ENCODE measurements around the gene SLC35F4.

Gene SLC35F4

DNA sequence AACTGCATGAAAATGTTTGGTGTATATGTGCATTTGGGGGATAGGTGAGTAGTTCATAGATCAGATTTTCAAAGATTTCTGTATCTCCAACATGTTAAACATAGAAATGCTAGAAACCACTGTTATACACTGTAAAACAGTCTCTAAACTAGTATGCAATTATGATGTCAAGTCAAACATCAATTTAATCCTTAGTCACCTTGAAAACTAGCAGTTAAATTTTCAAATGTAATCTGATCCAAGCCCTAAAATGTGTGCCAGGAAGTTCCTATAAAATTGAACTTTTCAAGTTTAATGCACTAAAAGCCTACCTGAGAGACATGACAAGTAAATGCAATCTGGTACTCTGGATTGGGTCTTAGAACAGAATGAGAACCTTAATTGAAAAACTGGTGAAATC lies 14.5 kb downstream of the SLC35F4 start:
- no peak for FAIRE-seq
- no peak for DNase-seq (ENCODE audit: insufficient read length, low spot score)

DNA sequence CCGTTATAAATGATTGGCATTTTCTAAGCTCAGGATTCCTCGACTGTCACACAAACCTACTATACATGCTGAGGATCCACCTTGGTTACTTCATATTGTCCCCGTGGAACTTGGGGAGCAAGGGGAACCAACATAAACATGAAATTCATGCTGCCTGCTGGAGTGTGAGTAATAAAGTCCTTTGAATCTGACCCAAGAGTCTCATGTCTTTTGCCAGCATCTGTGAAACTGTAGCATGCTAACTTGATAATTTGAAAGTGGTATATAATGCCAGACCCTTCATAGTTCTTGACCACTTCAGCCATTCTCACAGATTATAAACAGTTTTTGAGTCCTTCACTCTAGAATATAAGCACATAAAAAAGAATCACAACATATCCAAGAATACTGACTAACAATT lies 17.1 kb downstream of the SLC35F4 start:
- FAIRE-seq (no peak), DNase-seq (ENCODE audit: insufficient read length, low spot score) (no peak)

DNA sequence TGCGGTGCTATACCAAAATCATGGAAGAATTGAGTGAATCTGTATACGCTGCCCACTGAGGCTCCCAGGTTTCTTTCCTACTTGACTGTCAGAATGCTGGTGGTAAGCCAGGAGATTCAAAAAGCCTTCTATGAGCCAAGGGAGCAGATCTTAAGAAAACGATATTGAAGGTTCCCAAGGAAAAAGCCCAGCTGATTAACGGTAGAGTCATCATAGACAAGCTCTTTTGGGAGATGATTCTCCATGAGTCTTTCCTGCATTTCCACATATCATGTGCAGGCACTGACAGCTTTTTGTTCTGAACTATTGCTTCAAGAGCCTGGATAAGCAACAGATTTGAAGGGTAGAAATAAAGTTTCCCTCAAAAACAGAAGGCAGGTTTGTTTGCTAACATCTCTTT lies 17.5 kb downstream of the SLC35F4 start:
- no peak for DNase-seq (ENCODE audit: insufficient read length, low spot score)
- no peak for FAIRE-seq

DNA sequence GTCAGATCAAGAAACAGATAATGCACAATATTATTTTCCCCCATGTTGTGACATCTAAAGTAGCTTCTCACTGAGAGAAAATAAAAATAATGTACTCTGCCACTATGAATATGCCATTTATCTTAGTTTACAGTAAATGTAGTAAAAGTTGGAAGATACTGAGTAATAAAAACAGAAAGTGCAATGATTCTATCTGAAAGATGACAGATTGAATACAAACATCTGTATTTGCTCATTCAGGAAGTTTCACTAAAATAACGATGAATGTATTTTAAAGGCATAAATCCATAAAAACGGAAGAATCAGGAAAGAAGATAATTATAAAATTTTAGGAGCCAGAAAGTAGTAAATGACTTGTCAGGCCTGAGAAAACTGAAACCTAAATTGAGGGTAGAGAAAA lies 18.2 kb downstream of the SLC35F4 start:
- FAIRE-seq: no peak

DNA sequence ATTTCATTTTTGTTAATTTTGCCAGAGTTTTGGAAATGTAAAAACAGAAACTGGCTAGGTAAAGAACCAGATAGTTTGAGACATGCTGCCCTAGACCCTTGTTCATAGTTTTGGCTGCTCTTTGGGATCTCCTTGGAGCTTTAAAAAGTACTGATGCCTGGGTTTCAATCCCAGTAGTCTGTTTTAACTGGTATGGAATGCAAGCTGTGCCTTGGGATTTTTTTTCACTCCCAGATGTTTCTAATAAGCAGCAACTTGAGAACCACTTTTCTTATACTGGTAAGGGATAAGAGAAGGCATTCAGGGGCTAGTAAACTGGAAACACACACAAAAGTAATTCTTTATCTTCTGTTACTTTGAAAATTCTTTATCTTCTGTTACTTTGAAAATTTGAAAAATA lies 18.8 kb downstream of the SLC35F4 start:
- DNase-seq (ENCODE audit: insufficient read length, low spot score) (no peak), FAIRE-seq (no peak)

More for the DNA sequence above, 18.2 kb downstream of the SLC35F4 start:
- DNase-seq (ENCODE audit: insufficient read length, low spot score): no peak

DNA sequence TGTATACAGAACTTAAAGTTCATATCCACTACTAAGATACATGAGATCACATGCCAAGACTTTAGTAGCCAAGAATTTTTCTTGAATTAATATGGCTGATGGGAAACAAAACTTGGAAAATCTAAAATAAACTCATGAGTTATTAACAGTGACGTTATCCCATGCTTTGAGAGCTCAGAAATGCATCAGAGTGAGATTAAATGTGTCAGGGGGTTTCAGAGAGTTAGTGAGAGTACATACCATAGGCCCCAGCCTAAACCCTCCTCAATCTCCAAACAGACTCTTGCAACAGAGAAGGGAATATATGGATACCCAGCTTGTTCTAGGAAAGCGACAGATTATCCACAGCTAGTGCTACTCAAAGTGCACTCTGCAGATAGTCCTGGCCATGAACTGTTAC lies 19.3 kb downstream of the SLC35F4 start:
- FAIRE-seq (peak; percentile 36), DNase-seq (ENCODE audit: insufficient read length, low spot score) (no peak)

DNA sequence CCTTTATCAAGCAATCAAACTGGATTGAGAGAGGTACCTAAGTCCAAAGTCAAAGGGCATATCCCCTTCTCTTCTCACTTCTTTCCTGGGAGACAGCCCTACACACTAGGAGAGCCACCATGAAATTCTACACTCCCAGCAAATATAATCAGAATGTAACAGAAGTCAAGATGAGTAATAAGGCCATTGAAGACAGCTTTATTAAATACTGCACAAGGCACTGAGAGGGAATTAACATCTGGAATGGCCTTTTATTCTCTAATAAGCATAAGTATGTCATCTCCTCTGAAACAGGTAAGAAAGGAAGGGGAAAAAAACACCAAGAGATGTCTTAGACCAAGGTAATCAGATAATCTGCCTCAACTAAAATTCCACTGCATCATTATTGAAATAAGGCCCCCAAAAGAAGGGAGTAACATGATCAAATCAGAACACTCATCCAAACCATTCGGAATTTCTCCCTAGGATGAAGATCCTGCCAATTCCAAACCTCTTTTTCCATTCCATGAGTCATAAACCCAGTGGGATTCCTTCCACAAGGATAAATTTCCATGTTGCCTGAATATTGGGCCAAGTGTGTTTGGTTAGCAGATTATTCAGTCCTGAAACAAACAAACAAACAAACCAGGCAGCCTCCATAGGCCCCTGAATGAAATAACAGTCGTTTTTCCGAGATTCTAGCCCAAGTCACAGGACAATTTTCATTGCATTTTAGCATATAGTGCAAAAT lies 19.9 kb downstream of the SLC35F4 start:
- DNase-seq (ENCODE audit: insufficient read length, low spot score) (no peak), FAIRE-seq (peak; percentile 54)

DNA sequence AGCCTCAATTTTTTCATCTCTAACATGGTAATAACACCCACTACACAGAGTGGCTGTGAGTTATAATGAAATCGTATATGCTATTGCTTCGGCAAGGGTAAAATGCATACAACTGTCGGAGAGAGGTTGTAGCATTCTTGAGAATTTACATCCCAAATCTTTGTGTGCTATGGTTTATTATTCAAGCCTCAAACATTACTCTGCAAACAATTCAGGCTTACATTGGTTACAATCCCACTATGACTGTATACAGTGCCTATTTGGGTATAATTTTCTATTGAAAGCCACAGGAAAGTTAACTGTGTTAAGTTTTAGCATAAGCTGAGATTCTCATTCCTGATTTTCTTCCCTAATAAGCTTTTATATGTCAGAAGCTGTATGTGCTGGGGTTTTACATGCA lies 20.6 kb downstream of the SLC35F4 start:
- FAIRE-seq: peak; percentile 49
- no peak for DNase-seq (ENCODE audit: insufficient read length, low spot score)

DNA sequence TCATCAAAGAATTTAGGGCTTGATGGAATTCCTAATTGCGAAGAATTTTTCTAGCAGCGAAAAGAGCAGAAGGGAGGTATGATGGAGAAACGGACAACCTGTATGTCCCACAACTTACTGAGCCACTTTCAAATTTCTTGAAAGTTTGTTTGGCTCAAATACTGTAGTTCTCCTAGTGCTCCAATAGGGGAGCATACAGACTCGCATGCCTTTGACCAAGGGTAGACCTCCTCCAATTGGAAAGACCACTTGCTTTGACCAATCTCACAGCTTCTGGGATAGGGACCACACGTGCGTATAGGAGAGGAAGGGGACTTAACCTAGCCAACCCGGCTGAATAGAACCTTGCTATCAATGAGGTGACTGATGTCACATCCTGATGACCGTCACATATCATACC lies 28.6 kb downstream of the SLC35F4 start:
- DNase-seq (ENCODE audit: insufficient read length, low spot score) (no peak), FAIRE-seq (peak; percentile 73)

DNA sequence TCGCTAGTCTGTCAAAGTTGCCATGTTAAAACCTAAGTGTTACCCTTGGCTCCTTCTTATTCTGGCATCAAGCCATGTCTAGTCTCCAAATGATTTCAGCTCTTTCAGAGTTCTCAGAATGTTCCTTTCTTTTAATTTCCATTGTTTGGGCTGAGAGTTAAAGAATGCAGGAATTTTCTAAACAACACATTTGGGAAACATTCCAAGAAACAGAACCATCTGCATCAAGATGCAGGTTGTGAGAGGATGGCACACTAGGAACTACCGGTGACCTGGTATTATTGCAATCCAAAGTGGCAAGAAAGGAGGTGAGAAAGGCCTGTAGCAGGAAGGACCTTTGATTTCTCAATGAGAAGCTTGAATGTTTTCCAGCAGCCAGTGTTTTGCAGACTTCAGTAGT lies 30.1 kb downstream of the SLC35F4 start:
- no peak for FAIRE-seq
- no peak for DNase-seq (ENCODE audit: insufficient read length, low spot score)

DNA sequence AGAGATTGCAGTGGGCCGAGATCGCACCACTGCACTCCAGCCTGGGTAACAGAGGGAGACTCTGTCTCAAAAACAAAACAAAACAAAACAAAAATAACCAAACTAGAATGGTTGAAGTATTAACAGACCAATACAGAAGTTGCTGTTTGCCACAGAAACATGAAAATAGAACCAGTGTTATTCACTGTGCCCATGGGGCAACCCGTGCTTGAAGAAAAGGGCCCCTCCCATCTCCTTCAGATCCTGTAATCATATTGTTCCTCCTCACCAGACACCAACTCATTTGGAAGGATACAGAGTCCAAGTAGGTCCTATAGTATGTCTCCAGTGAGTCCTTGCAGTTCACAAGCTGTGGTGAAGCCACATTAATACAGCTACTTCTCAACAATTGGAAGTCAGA lies 30.9 kb downstream of the SLC35F4 start:
- FAIRE-seq (peak; percentile 71), DNase-seq (ENCODE audit: insufficient read length, low spot score) (no peak)

DNA sequence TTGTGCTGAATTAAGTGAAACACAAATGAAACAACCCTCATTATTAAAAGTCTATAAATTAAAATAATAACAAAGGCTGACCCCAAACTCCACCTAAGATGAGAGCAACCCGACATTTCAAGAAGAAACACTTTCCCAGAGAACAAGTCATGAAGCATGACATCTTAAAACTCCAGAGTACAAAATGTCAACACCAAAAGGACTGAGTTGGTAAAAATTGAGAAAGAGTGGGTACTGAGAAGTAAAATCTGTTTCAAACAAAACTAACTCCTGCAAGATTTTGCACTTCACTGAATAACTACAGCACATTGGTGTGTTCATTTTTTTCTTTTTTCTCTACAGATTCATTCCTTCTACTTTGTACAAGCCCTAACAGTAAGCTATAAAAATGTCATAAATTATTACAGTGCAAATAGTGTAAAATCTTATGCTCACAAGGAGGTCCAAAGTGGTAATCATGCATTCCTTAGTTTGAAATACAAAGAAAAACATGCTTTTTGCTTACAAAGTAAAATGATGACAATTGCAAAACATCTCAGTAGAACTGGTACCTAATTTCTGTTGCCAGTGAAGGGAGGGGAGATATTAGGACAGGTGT lies 31.8 kb downstream of the SLC35F4 start:
- FAIRE-seq: no peak
- DNase-seq (ENCODE audit: insufficient read length, low spot score): no peak

DNA sequence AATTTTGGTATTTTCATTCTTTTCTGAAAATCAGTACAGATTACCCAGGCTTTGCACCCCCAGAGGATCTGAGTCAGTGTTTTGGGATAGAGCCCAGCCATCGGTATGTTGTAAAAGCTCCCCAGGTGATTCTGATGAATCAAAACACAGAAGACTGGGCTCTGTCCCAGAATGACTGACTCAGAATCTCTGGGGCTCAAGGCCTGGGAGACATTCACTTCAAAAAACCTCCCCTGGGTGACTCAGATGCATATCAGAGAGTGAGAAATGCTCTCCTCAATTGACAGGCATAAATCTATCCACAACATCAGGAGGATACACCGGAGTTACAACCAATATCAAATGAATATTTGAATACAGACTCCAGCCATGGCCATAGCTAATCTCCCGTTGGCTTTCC lies 32.6 kb downstream of the SLC35F4 start:
- DNase-seq (ENCODE audit: insufficient read length, low spot score) (no peak), FAIRE-seq (no peak)

DNA sequence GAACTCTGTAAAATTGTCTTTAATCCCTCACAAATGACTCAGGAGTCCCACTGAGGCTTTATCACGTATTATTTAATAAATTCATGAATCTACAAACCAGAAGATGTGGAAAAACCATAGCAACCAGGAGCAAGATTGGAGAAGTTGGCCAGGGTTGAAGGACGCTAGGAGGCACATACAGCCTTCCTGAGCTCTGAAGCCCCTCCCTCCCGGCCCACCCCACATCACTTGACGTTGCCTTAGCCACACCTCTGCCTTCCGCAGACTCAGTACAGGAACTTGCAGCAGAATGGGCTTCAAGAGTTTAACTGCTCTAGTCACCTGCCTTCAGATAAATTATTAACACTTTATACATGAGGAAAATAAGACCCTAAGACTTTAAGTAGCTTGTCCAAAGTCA lies 33.9 kb downstream of the SLC35F4 start:
- DNase-seq (ENCODE audit: insufficient read length, low spot score) (no peak), FAIRE-seq (no peak)

DNA sequence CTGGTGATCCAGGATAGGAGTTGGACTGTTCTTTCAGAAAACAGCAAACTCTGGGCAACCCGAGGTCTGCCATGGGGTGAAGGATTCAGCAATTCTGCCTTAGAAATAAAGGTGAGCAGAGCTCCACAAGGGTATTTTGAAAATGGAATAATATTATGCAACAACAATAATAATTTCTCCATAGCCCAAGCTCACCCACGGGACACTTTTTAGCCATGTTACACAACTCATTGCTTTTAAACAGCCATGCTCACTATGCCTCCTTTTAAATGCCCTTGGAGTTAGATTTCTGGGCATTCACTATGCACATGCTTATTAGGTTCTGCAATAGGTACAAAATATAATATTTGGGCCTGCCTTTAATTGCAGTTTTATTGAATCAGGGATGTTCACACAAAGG lies 37.2 kb downstream of the SLC35F4 start:
- FAIRE-seq (no peak), DNase-seq (ENCODE audit: insufficient read length, low spot score) (no peak)

DNA sequence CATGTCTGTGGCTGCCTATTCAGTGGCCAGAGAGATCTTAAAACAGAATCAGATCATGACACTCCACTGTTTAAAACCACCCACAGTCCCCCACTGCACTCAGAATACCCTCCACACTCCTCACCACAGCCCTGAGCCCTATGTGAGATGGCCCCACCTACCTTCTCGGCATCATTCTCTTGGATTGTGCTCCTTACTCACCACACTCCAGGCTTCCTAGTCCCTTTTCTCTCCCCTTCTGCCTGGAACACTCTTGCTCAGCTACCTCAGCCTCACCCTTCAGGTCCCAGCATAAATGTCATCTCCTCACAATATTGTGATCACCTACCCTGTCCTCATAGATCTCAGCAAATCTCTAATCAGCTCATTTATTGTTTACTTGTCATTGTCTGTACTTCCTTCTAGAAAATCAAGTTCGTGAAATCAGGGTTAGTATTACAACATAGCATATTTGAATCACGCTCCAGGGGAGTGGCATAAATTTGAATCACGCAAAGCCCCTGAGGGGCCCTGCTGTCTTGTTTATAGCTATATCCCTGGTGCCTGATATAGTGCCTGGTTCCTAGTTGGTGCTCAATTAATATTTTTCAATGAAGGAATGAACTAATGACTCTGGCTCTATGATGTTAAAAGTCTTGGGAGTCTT lies 42.8 kb downstream of the SLC35F4 start:
- DNase-seq (ENCODE audit: insufficient read length, low spot score) (no peak), FAIRE-seq (peak; percentile 87)

DNA sequence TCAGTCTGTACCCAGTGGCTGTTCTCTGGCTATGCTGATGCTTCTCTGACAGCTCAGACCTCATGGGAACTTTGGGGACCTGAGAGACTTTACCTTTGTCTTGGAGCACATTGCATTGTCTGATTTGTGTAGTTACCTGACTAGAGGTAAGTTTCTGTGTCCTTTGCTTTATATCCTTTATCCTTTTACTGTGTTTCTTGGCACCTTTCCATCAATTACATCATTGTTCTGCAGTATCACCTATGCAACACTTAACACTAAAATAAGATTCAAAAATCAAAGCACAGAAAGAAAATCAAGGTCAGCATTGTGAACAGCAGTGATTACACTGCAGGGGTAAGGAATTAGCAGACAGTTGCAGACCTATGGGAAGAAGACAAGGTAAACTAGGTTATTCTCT lies 43.8 kb downstream of the SLC35F4 start:
- DNase-seq (ENCODE audit: insufficient read length, low spot score) (no peak), FAIRE-seq (peak; percentile 88)

DNA sequence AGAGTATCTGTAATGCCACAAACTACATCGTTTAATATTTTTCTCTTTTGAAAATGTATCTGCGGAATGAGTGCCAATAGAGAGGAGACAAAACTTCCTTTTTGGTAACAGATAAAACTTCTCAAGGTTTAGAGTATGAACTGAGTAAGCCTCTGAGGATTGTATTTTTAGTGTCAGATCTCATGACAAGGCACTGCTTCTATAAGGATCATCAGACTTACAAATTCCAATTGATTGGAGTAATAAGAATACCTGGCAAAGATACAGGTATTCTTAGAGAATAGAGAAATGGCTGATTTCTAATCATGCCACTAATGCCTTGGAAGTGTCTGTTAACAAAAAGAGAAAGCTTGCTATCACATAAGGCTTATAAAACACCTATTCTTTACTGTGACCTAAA lies 45.3 kb downstream of the SLC35F4 start:
- DNase-seq (ENCODE audit: insufficient read length, low spot score) (no peak), FAIRE-seq (peak; percentile 38)

DNA sequence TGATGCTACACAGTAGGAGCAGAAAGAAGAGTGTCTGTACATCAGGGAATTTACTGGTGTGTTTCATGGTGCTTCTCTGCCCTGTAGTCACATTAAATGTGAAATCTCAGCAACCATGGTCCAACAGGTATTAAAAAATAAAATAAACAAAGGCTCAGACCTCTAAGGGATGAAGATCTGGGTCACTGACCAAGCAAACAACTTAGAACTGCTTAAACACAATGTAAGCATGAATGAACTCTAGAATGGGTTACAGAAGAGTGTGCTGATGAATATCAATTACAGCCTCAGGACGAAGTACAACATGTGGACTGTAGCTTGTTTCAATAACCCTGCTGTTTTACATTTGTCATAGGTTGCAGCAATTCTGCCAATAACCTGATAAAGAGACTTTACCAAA lies 47.4 kb downstream of the SLC35F4 start:
- DNase-seq (ENCODE audit: insufficient read length, low spot score): no peak
- FAIRE-seq: peak; percentile 89

DNA sequence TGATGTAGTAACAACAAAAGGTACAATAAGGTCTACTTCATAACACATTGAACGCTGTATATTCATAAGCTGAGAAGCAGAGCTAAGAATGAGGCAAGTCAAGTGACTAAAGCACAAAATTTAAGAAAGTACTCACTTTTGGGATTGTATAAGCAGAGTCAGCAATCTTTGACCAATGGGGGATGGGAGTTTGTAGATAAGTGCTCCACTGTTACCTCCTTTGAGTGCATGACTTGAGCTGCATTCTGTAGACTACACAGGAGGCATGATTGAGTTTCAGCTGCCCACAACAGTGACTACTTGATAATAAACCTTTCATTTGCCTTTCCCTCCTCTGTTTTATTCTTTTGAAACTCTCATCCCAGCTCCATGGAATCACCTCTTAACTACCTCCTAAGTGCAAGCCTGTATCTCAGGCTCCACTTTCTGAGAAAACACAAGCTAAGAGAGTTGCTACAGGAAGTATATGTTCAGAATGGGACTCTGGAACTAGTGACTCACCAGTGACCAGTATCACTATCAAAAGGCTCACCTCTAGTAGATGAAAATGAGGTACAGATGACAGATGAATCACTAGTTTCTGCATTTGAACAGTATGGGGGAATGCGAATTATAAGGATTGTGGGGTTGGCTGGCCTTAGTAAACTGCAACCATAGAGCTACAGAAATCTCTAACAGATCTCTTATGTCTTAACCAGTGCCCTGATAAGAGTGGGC lies 49.2 kb downstream of the SLC35F4 start:
- DNase-seq (ENCODE audit: insufficient read length, low spot score) (no peak), FAIRE-seq (peak; percentile 66)

DNA sequence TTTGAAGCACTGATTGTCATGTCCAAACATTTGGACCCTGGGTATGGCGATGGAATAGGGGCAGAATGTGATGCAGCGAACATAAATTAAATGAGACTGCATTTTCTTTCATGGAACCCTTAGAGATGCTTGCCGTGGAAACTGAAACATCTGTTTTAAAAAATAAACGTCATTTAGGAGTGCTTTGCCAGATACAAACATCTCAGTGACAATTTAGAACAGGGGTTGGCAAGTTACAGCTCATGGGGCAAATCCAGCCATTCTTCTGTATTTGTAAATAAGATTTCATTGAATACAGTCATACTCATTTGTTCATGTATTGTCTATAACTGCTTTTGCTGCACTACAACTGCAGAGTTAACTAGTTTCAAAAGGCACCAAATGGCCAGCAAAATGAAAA lies 51.2 kb downstream of the SLC35F4 start:
- DNase-seq (ENCODE audit: insufficient read length, low spot score): no peak
- peak; percentile 42 for FAIRE-seq

DNA sequence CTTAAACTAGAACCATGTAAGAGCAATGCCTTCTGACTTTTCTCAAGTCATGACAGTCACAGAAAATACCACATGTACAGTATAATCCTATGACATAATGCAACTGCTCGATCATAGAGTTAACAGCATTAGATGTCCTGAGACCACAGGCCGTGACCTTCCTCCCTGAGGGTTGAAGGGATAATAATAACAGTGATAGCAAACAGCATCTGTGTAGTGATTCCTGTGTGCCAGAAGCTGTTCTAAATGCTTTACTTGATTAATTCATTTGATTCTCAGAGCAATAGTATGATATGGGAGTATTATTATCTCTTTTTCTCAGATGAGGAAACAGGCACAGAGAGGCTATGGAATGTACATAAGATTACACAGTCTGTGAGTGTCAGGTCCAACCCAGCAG lies 53.2 kb downstream of the SLC35F4 start:
- DNase-seq (ENCODE audit: insufficient read length, low spot score) (no peak), FAIRE-seq (peak; percentile 90)

All from HTR-8/SVneo (cell line).